Ascending aorta (tissue), 2 donors: ENCODE data around the gene CABLES1. TPM values are rescaled to one million over a fixed set of nuclear protein-coding genes. Genes with fewer than 3 reads are reported as not detected.
"Not testable (repeated sequence)": the region's sequence is repeated elsewhere in the genome, so short reads cannot be mapped to it uniquely, and the experiment has no call there.

Experiments
- DNase-seq, 2 donors: peaks; one replicate each; pipeline ENCODE4 v3.0.0-alpha.2; 2019; ENCODE audit warnings: low spot score in 2 of 2
- H3K27ac ChIP-seq, 2 donors: fragments of 200-600 bp; sonication (generic); one replicate each; pipeline ENCODE4 v1.5.1; 2016 to 2017; ENCODE audit warnings: mild to moderate bottlenecking in 1 of 2
- H3K27me3 ChIP-seq: fragments of 200-600 bp; sonication (generic); one replicate; pipeline ENCODE4 v1.5.1; 2017
- H3K36me3 ChIP-seq, 2 donors: fragments of 200-600 bp; sonication (generic); one replicate each; pipeline ENCODE4 v1.5.1; 2016
- H3K4me1 ChIP-seq, 2 donors: fragments of 200-600 bp; sonication (generic); one replicate each; pipeline ENCODE4 v1.5.1; 2016 to 2017; ENCODE audit warnings: mild to moderate bottlenecking in 1 of 2
- H3K4me3 ChIP-seq, 2 donors: fragments of 200-600 bp; sonication (generic); one replicate each; pipeline ENCODE4 v1.5.1; 2016 to 2017; ENCODE audit warnings: mild to moderate bottlenecking in 1 of 2
- H3K9me3 ChIP-seq, 2 donors: fragments of 200-600 bp; sonication (generic); one replicate each; pipeline ENCODE4 v1.5.1; 2016
- intact Hi-C: fragments of 100-400 bp; cut with DNase I; formaldehyde crosslinking; loops from one replicate; pipeline ENCODE4 v1.15.1; 2023
- total RNA-seq: library from RNA; depleted of rRNA; stranded (reverse); fragments of >200 nt; gene quantifications from one replicate; pipeline ENCODE4 v1.1.0, GENCODE V29; 2016
- TF ChIP-seq, protein P1 (sequence below), 3 experiments: fragments of 200-600 bp in 2 of 3; fragments of 450-650 bp in 1 of 3; sonication (generic) in 2 of 3; IDR thresholded peaks; one replicate each; pipeline ENCODE4 v1.5.1; 2016 to 2019; ENCODE audit warnings: antibody characterized with exemption in 3 of 3, mild to moderate bottlenecking in 1 of 3, moderate library complexity in 1 of 3

The CABLES1 gene
- total RNA-seq, 1 donor from 2014 or later, result 5.4 TPM

DNA sequence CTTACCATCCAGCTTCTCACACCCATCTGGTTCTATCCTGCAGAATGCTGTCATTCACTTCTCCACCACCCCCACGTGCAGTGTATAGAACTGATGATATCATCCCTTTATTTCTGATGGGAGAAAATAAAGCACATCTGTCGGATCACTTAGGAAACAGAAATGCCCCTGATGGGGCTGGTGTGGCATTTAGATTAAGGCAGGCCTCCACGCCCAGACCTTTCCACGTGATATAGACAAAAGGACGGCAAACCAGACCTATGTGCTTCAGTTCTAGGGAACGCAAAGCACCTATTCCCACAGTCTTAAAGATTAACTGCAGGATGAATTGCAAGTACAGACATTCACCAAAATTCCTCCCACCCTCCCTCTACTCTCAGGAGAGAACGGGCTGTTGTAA, 27.6 kb upstream of the CABLES1 start:
- no peak for DNase-seq
- no peaks in the 10 kb centered on the region for H3K9me3 ChIP-seq
- peaks cover 0 to 19% of the 10 kb centered on the region in 2 donors for H3K4me1 ChIP-seq
- H3K36me3 ChIP-seq, result no peaks in the 10 kb centered on the region
- H3K27me3 ChIP-seq, result no peaks in the 10 kb centered on the region
- TF ChIP-seq, protein P1, sequence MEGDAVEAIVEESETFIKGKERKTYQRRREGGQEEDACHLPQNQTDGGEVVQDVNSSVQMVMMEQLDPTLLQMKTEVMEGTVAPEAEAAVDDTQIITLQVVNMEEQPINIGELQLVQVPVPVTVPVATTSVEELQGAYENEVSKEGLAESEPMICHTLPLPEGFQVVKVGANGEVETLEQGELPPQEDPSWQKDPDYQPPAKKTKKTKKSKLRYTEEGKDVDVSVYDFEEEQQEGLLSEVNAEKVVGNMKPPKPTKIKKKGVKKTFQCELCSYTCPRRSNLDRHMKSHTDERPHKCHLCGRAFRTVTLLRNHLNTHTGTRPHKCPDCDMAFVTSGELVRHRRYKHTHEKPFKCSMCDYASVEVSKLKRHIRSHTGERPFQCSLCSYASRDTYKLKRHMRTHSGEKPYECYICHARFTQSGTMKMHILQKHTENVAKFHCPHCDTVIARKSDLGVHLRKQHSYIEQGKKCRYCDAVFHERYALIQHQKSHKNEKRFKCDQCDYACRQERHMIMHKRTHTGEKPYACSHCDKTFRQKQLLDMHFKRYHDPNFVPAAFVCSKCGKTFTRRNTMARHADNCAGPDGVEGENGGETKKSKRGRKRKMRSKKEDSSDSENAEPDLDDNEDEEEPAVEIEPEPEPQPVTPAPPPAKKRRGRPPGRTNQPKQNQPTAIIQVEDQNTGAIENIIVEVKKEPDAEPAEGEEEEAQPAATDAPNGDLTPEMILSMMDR (IDR thresholded peaks at IDR 0.05), result no peak
- H3K4me3 ChIP-seq, result no peak overlapping the region
- intact Hi-C loops, result loop anchor here (5.0 kb wide), 1 partner anchor 1400 kb away; no protein-coding TSS in a partner anchor
- H3K27ac ChIP-seq, result peak overlapping the region; percentile 79 to 84

DNA sequence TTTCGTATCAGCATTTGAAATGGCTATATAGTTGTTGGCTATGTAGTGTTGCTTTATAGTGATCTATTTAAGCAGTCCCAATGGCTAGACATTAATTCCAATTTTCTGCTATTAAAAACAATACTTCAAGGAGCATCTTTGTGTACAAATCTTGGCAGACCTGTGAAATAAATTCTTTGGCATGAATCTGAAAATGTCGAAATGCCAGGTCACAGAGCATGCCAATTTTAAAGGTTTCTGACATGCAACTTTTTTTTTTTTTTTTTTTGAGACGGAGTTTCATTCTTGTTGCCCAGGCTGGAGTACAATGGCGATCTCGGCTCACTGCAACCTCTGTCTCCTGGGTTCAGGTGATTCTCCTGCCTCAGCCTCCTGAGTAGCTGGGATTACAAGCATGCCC, 26.8 kb upstream of the CABLES1 start:
- intact Hi-C loops, result loop anchor here (5.0 kb wide), 1 partner anchor 1401 kb away; no protein-coding TSS in a partner anchor
- Histone ChIP-seq H3K36me3 (no peaks in the 10 kb centered on the region), H3K27ac (peak overlapping the region in 1 of 2 donors; percentile 79), H3K4me1 (peaks cover 0 to 19% of the 10 kb centered on the region in 2 donors), H3K4me3 (no peak overlapping the region), H3K9me3 (no peaks in the 10 kb centered on the region), H3K27me3 (no peaks in the 10 kb centered on the region)
- DNase-seq, result no peak
- TF ChIP-seq, protein P1 (IDR thresholded peaks at IDR 0.05), result no peak

DNA sequence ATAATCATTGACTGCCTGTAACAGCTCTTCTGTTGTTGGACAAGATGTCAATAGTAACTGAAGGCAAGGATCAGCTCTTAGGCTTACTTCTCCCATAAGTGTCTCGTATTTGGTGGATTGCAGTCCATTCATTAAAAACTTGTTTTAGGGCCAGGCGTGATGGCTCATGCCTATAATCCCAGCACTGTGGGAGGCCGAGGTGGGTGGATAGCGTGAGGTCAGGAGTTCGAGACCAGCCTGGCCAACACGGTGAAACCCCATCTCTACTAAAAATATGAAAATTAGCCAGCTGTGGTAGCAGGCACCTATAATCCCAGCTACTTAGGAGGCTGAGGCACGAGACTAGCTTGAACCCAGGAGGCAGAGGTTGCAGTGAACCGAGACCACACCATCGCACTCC, 26.1 kb upstream of the CABLES1 start:
- not testable (repeated sequence) for H3K27ac ChIP-seq, H3K36me3 ChIP-seq, H3K4me3 ChIP-seq, DNase-seq, H3K27me3 ChIP-seq, H3K9me3 ChIP-seq
- peaks cover 0 to 22% of the 10 kb centered on the region in 2 donors for H3K4me1 ChIP-seq
- intact Hi-C loops, result loop anchor here (5.0 kb wide), 1 partner anchor 1402 kb away; no protein-coding TSS in a partner anchor

DNA sequence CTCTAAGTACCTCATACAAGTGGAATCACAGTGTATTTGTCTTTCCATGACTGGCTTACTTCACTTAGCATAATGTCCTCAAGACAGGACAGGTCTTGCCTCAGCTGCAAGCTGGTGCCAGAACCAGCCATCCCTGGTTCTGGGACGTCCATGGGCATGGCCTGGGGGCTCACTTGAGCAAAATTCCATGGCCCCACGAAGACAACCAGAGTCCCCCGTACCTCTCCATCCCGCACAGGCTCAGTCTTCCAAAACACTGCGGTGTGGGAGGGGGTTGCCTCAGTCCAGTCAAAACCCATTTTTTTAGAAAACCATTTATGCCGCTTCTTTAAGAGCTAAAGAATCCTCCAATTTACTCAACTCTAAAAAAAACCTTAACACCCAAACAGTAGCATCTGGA, 21.7 kb upstream of the CABLES1 start:
- intact Hi-C loops, result no loop called here
- Histone ChIP-seq H3K4me3 (no peak overlapping the region), H3K27ac (no peak overlapping the region), H3K36me3 (no peaks in the 10 kb centered on the region), H3K4me1 (peaks cover 2 to 15% of the 10 kb centered on the region in 2 donors), H3K9me3 (no peaks in the 10 kb centered on the region), H3K27me3 (no peaks in the 10 kb centered on the region)
- TF ChIP-seq, protein P1 (IDR thresholded peaks at IDR 0.05), result no peak
- DNase-seq, result no peak

DNA sequence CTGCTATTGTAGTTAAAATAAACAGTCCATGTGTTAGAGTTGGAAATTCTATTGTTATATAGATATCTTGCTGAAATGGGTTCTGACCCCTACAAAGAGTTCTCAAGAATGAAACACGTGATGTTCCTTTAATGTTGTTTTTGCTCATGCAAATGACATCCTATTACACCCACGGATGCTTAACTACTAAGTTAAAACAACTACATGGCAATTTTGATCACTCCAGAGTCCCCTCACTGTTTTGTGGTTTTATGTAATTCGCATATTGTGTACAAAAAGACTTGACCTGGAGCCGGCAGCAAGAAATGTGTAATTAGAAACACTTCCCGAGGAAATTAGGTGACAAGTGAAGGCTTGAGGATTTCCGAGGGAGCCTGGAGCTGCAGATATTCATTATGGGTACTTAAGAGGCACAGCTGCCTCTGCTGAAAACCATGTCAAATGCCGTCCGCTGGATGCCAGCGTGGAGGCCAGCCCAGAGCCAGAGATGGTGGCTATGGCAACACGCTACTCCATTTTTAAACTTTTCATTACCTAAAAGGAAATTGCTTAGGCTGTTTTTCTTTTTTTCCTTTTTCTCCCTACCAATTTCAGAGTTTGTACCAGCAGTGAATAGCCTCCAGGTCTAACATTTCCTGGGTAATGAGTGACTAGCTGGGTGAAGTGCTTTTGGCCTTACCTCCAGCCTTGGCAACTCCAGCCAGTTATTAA, 21.0 kb upstream of the CABLES1 start:
- peak overlapping the region; percentile 50 to 59 for H3K27ac ChIP-seq
- intact Hi-C loops, result no loop called here
- DNase-seq, result no peak

DNA sequence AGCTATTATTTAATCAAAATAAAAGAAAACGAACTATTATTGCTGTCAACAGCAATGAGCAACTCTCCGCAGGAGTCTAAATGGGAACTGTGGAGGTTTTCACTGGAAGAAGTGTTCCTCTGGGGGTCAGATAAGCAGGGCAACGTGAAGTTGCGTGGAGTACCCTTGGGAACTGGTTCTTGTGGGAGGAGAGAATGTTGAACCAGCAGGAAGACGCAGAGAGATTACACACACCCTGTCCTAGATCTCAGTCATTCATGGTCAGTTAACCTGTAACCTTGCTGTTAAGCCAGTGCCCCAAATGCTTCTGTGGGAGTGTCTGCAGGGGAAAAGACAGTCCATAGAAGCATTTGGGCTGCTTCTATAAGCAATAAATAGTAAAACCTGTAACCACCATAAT, 20.4 kb upstream of the CABLES1 start:
- intact Hi-C loops, result no loop called here

More for the DNA sequence above, 21.0 kb upstream of the CABLES1 start:
- H3K9me3 ChIP-seq, result no peaks in the 10 kb centered on the region
- H3K4me1 ChIP-seq, result peaks cover 2 to 15% of the 10 kb centered on the region in 2 donors
- no peaks in the 10 kb centered on the region for H3K27me3 ChIP-seq
- TF ChIP-seq, protein P1 (IDR thresholded peaks at IDR 0.05), result no peak
- no peaks in the 10 kb centered on the region for H3K36me3 ChIP-seq
- H3K4me3 ChIP-seq, result no peak overlapping the region

More for the DNA sequence above, 20.4 kb upstream of the CABLES1 start:
- H3K4me1 ChIP-seq, result peaks cover 2 to 15% of the 10 kb centered on the region in 2 donors
- H3K4me3 ChIP-seq, result no peak overlapping the region
- no peaks in the 10 kb centered on the region for H3K9me3 ChIP-seq
- TF ChIP-seq, protein P1 (IDR thresholded peaks at IDR 0.05), result no peak
- peak overlapping the region; percentile 50 to 59 for H3K27ac ChIP-seq
- H3K36me3 ChIP-seq, result no peaks in the 10 kb centered on the region
- H3K27me3 ChIP-seq, result no peaks in the 10 kb centered on the region
- no peak for DNase-seq
